Neural cell (in vitro differentiated cells): ENCODE data around the gene CADM1. TPM values are rescaled to one million over a fixed set of nuclear protein-coding genes. Genes with fewer than 3 reads are reported as not detected.

Source experiments
- H2AFZ ChIP-seq: fragments of 200-600, 300-800 bp; sonication (generic), shearing (Covaris generic); 2 replicates; pipeline ENCODE4 v1.6.0; 2014; ENCODE audit warnings: low read depth, mild to moderate bottlenecking, antibody characterized with exemption, low read length, moderate library complexity
- H3F3A ChIP-seq: fragments of 200-600 bp; shearing (Covaris generic); 2 replicates; pipeline ENCODE4 v1.6.1; 2016; ENCODE audit warnings: mild to moderate bottlenecking, moderate library complexity, mixed read lengths, antibody characterized with exemption, low read length; ENCODE audit not compliant: insufficient read depth, poor library complexity, severe bottlenecking
- H3K27ac ChIP-seq: fragments of 200-600, 300-800 bp; sonication (generic), shearing (Covaris generic); 2 replicates; pipeline ENCODE4 v1.5.1; 2014; ENCODE audit warnings: mild to moderate bottlenecking, low read length, moderate library complexity
- H3K27me3 ChIP-seq: fragments of 300-800, 200-600 bp; sonication (generic), shearing (Covaris generic); 2 replicates; pipeline ENCODE4 v1.6.0; 2014; ENCODE audit warnings: mild to moderate bottlenecking, low read depth, low read length, moderate library complexity; ENCODE audit not compliant: insufficient read depth
- H3K36me3 ChIP-seq: fragments of 300-800, 200-600 bp; sonication (generic), shearing (Covaris generic); 2 replicates; pipeline ENCODE4 v1.5.1; 2014; ENCODE audit warnings: mild to moderate bottlenecking, antibody characterized with exemption, low read length, moderate library complexity; ENCODE audit not compliant: insufficient read depth
- H3K4me2 ChIP-seq: fragments of 300-800, 200-600 bp; sonication (generic), shearing (Covaris generic); 2 replicates; pipeline ENCODE4 v1.6.0; 2014; ENCODE audit warnings: mild to moderate bottlenecking, low read length
- H3K4me3 ChIP-seq: fragments of 300-800, 200-600 bp; sonication (generic), shearing (Covaris generic); 2 replicates; pipeline ENCODE4 v1.5.1; 2014; ENCODE audit warnings: mild to moderate bottlenecking, low read length, moderate library complexity
- H3K79me2 ChIP-seq: fragments of 200-600 bp; shearing (Covaris generic); replicated peaks from 2 replicates; pipeline ENCODE4 v1.6.0; 2014; ENCODE audit warnings: mild to moderate bottlenecking, low read length, moderate library complexity; ENCODE audit not compliant: insufficient read depth
- H3K9ac ChIP-seq: fragments of 300-800, 200-600 bp; sonication (generic), shearing (Covaris generic); 2 replicates; pipeline ENCODE4 v1.6.1; 2016; ENCODE audit warnings: mild to moderate bottlenecking, low read length, mixed read lengths
- H3K9me2 ChIP-seq: fragments of 200-600 bp; shearing (Covaris generic); 2 replicates; pipeline ENCODE4 v1.6.1; 2016; ENCODE audit warnings: mild to moderate bottlenecking, low read length, mixed read lengths; ENCODE audit not compliant: insufficient read depth
- H3K9me3 ChIP-seq: fragments of 200-600, 300-800 bp; sonication (generic), shearing (Covaris generic); 2 replicates; pipeline ENCODE4 v1.6.1; 2016; ENCODE audit warnings: mild to moderate bottlenecking, mixed run types, low read length, moderate library complexity, mixed read lengths
- H4K20me1 ChIP-seq: fragments of 200-600 bp; shearing (Covaris generic); 2 replicates; pipeline ENCODE4 v1.6.1; 2016; ENCODE audit warnings: mild to moderate bottlenecking, mixed run types; ENCODE audit not compliant: insufficient read depth
- CTCF ChIP-seq: fragments of 450-650 bp; IDR thresholded peaks from 2 replicates; pipeline ENCODE4 v1.5.1; 2014; ENCODE audit warnings: antibody characterized with exemption, mild to moderate bottlenecking, moderate library complexity; ENCODE audit not compliant: poor library complexity, severe bottlenecking
- EP300 ChIP-seq: fragments of 450-650 bp; conservative IDR thresholded peaks from 2 replicates; pipeline ENCODE4 v1.6.1; 2014; ENCODE audit warnings: antibody characterized with exemption, mild to moderate bottlenecking, moderate library complexity; ENCODE audit not compliant: poor library complexity, severe bottlenecking
- EZH2 ChIP-seq: fragments of 200-600, 300-800 bp; shearing (Covaris generic), sonication (generic); IDR thresholded peaks from 2 replicates; pipeline ENCODE4 v1.6.1; 2014; ENCODE audit warnings: antibody characterized with exemption, low read length, borderline replicate concordance, mild to moderate bottlenecking; ENCODE audit not compliant: insufficient read depth, poor library complexity, severe bottlenecking
- MXI1 ChIP-seq: fragments of 450-650 bp; conservative IDR thresholded peaks from 2 replicates; pipeline ENCODE4 v1.6.1; 2014; ENCODE audit warnings: antibody characterized with exemption, mild to moderate bottlenecking; ENCODE audit not compliant: poor library complexity, severe bottlenecking
- POLR2AphosphoS5 ChIP-seq: IDR thresholded peaks from 2 replicates; pipeline ENCODE4 v1.6.1; 2012
- RAD21 ChIP-seq: fragments of 450-650 bp; conservative IDR thresholded peaks from 2 replicates; pipeline ENCODE4 v1.6.1; 2014; ENCODE audit warnings: antibody characterized with exemption, mild to moderate bottlenecking, moderate library complexity
- REST ChIP-seq: IDR thresholded peaks from 2 replicates; pipeline ENCODE4 v1.6.1; 2012; ENCODE audit warnings: borderline replicate concordance
- SMC3 ChIP-seq: fragments of 450-650 bp; conservative IDR thresholded peaks from 2 replicates; pipeline ENCODE4 v1.6.1; 2014; ENCODE audit warnings: antibody characterized with exemption, mild to moderate bottlenecking, moderate library complexity; ENCODE audit not compliant: poor library complexity
- TAF1 ChIP-seq: IDR thresholded peaks from 2 replicates; pipeline ENCODE4 v1.6.1; 2012; ENCODE audit warnings: low read depth
- polyA plus RNA-seq: library from polyadenylated mRNA; depleted of rRNA; stranded (reverse); fragments of >200 nt; gene quantifications from 2 replicates; pipeline ENCODE4 v1.2.3, GENCODE V29; 2014

Gene CADM1
- polyA plus RNA-seq, 1 donor from 2014 or later = 92.1 TPM

- no peaks in the 10 kb centered on the region for H4K20me1 ChIP-seq
- H3K79me2 ChIP-seq = no peaks in the 10 kb centered on the region
- no peak overlapping the region for H3K4me2 ChIP-seq
- no peak overlapping the region for H3K27ac ChIP-seq
- no peaks in the 10 kb centered on the region for H3K27me3 ChIP-seq
- TF ChIP-seq CTCF = no peak
- TF ChIP-seq EZH2 = no peak
- TF ChIP-seq POLR2AphosphoS5 = no peak
- TF ChIP-seq REST = no peak
- no peak for TF ChIP-seq TAF1
- TF ChIP-seq MXI1 = no peak
- no peak for TF ChIP-seq EP300
- no peak for TF ChIP-seq RAD21
- no peak for TF ChIP-seq SMC3
- no peaks in the 10 kb centered on the region for H3F3A ChIP-seq
- no peaks in the 10 kb centered on the region for H3K9me2 ChIP-seq
- no peak overlapping the region for H3K9ac ChIP-seq
- H2AFZ ChIP-seq = no peak overlapping the region
- no peaks in the 10 kb centered on the region for H3K9me3 ChIP-seq
- no peaks in the 10 kb centered on the region for H3K36me3 ChIP-seq
- no peak overlapping the region for H3K4me3 ChIP-seq
These were observed 35.6 kb upstream of the CADM1 start for GRCh38 chr11:115539844-115540243.

GRCh38 chr11:115535781-115536180 is 31.6 kb upstream of the CADM1 start:
- Histone ChIP-seq H2AFZ (no peak overlapping the region), H3K9me3 (no peaks in the 10 kb centered on the region), H3K27ac (no peak overlapping the region), H3K27me3 (peaks cover 3% of the 10 kb centered on the region), H3K9me2 (no peaks in the 10 kb centered on the region), H3K9ac (no peak overlapping the region), H3K4me2 (no peak overlapping the region), H3K36me3 (no peaks in the 10 kb centered on the region), H3F3A (no peaks in the 10 kb centered on the region), H4K20me1 (no peaks in the 10 kb centered on the region), H3K79me2 (no peaks in the 10 kb centered on the region), H3K4me3 (no peak overlapping the region)
- TF ChIP-seq RAD21 (no peak), EZH2 (no peak), CTCF (no peak), POLR2AphosphoS5 (no peak), MXI1 (no peak), EP300 (no peak), TAF1 (no peak)
